Measurements from ENCODE around the gene LUC7L3. TPM values are rescaled to one million over a fixed set of nuclear protein-coding genes. Genes with fewer than 3 reads are reported as not detected.

The LUC7L3 gene
- total and polyA plus RNA-seq, 2 of the 13 experiments (the other 11 are each of a cell fraction or from before 2014, with no cell fraction given), result 108 to 120 TPM

DNA sequence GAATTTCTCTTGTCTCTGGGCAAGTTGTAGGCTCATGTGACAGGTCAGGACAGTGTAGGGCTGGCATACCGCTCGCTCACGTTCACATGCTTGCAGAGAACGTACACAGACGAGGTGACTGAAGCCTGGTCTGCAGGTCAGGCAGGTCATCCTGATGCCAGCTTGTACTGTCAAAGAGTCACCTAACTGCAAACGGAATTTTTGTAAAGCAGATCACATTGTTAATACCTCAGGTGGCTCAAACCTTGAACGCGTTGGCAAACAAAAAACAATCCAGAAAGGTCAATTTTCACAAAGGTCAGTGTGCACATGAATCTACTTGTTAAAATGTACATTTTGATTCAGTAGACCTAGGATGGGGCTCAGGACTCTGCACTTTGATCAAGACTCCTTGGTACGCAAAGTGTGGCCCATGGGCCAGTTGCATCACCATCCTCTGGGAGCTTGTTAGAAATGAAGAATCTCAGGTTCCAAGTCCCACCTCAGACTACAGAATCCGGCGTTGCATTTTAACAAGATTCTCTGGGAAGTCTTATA, 40.3 kb upstream of the LUC7L3 start (continued):
- TF ChIP-seq NR2F1 (CRISPR knock-in tag; IDR thresholded peaks at IDR 0.05) (peak; percentile 71 to 81; a peak in 3 of 4 replicates), GATAD1 (CRISPR knock-in tag; IDR thresholded peaks at IDR 0.05) (no peak), GATA4 (IDR thresholded peaks at IDR 0.05; ENCODE audit: borderline replicate concordance, low read depth) (0 out of 2 replicates have a peak, but pooled peaks have one; percentile 2), HOXA3 (CRISPR knock-in tag; IDR thresholded peaks at IDR 0.05) (peak; percentile 62; the same call in 1 of the 2 replicates), PPARG (CRISPR knock-in tag; conservative IDR thresholded peaks at IDR 0.05) (peak; percentile 42; the same call in 1 of the 2 replicates), ZNF607 (CRISPR knock-in tag; IDR thresholded peaks at IDR 0.05; ENCODE audit: borderline replicate concordance) (0 out of 2 replicates have a peak, but pooled peaks have one; percentile 23), THAP11 (CRISPR knock-in tag; IDR thresholded peaks at IDR 0.05) (no peak), NCOR1 (IDR thresholded peaks at IDR 0.05; ENCODE audit: borderline replicate concordance, low read length) (peak; percentile 42; the same call in 1 of the 2 replicates), ZNF251 (CRISPR knock-in tag; IDR thresholded peaks at IDR 0.05) (no peak), GFI1 (CRISPR knock-in tag; IDR thresholded peaks at IDR 0.05; ENCODE audit: borderline replicate concordance) (0 out of 2 replicates have a peak, but pooled peaks have one; percentile 25), MED1 (CRISPR knock-in tag; IDR thresholded peaks at IDR 0.05) (peak; percentile 64; the same call in 1 of the 2 replicates), TAF1 (CRISPR knock-in tag; IDR thresholded peaks at IDR 0.05) (no peak), HDAC2 (CRISPR knock-in tag; IDR thresholded peaks at IDR 0.05) (peak; percentile 34), SOX5 (CRISPR knock-in tag; IDR thresholded peaks at IDR 0.05; ENCODE audit: borderline replicate concordance) (peak; percentile 72; the same call in 1 of the 2 replicates), ZBTB21 (CRISPR knock-in tag; IDR thresholded peaks at IDR 0.05) (no peak), ZNF570 (CRISPR knock-in tag; IDR thresholded peaks at IDR 0.05; ENCODE audit: borderline replicate concordance) (no peak), SAP130 (CRISPR knock-in tag; IDR thresholded peaks at IDR 0.05; ENCODE audit: low read depth) (peak; percentile 61; the same call in 1 of the 2 replicates), SALL1 (CRISPR knock-in tag; IDR thresholded peaks at IDR 0.05) (peak; percentile 70), SP4 (CRISPR knock-in tag; IDR thresholded peaks at IDR 0.05) (0 out of 2 replicates have a peak, but pooled peaks have one; percentile 28), ZNF263 (CRISPR knock-in tag; IDR thresholded peaks at IDR 0.05) (0 out of 2 replicates have a peak, but pooled peaks have one; percentile 46), ZNF317 (CRISPR knock-in tag; IDR thresholded peaks at IDR 0.05) (no peak), ZNF598 (CRISPR knock-in tag; IDR thresholded peaks at IDR 0.05; ENCODE audit: borderline replicate concordance) (no peak), ZNF3 (CRISPR knock-in tag; IDR thresholded peaks at IDR 0.05) (no peak), CEBPG (CRISPR knock-in tag; IDR thresholded peaks at IDR 0.05) (peak; percentile 60), ZMYM3 (CRISPR knock-in tag; IDR thresholded peaks at IDR 0.05) (0 out of 2 replicates have a peak, but pooled peaks have one; percentile 18)
- TF ChIP-seq, protein P1, sequence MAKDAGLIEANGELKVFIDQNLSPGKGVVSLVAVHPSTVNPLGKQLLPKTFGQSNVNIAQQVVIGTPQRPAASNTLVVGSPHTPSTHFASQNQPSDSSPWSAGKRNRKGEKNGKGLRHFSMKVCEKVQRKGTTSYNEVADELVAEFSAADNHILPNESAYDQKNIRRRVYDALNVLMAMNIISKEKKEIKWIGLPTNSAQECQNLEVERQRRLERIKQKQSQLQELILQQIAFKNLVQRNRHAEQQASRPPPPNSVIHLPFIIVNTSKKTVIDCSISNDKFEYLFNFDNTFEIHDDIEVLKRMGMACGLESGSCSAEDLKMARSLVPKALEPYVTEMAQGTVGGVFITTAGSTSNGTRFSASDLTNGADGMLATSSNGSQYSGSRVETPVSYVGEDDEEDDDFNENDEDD (CRISPR knock-in tag; IDR thresholded peaks at IDR 0.05; ENCODE audit: borderline replicate concordance), result 0 out of 2 replicates have a peak, but pooled peaks have one; percentile 54
- TF ChIP-seq, protein P2, sequence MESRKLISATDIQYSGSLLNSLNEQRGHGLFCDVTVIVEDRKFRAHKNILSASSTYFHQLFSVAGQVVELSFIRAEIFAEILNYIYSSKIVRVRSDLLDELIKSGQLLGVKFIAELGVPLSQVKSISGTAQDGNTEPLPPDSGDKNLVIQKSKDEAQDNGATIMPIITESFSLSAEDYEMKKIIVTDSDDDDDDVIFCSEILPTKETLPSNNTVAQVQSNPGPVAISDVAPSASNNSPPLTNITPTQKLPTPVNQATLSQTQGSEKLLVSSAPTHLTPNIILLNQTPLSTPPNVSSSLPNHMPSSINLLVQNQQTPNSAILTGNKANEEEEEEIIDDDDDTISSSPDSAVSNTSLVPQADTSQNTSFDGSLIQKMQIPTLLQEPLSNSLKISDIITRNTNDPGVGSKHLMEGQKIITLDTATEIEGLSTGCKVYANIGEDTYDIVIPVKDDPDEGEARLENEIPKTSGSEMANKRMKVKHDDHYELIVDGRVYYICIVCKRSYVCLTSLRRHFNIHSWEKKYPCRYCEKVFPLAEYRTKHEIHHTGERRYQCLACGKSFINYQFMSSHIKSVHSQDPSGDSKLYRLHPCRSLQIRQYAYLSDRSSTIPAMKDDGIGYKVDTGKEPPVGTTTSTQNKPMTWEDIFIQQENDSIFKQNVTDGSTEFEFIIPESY (CRISPR knock-in tag; IDR thresholded peaks at IDR 0.05), result peak; percentile 73
- TF ChIP-seq, protein P3, sequence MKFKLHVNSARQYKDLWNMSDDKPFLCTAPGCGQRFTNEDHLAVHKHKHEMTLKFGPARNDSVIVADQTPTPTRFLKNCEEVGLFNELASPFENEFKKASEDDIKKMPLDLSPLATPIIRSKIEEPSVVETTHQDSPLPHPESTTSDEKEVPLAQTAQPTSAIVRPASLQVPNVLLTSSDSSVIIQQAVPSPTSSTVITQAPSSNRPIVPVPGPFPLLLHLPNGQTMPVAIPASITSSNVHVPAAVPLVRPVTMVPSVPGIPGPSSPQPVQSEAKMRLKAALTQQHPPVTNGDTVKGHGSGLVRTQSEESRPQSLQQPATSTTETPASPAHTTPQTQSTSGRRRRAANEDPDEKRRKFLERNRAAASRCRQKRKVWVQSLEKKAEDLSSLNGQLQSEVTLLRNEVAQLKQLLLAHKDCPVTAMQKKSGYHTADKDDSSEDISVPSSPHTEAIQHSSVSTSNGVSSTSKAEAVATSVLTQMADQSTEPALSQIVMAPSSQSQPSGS (CRISPR knock-in tag; IDR thresholded peaks at IDR 0.05), result peak; percentile 48; the same call in 1 of the 2 replicates
- TF ChIP-seq, protein P4, sequence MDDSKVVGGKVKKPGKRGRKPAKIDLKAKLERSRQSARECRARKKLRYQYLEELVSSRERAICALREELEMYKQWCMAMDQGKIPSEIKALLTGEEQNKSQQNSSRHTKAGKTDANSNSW (CRISPR knock-in tag; IDR thresholded peaks at IDR 0.05; ENCODE audit: borderline replicate concordance), result no peak
